RWPE2 (cell line): ENCODE measurements around the gene ALG9.

Source experiments
- ATAC-seq: fragments of 200-7000 bp; cut with Tn5 transposase; 3 replicates; pipeline ENCODE4 v1.9.1; 2021; ENCODE audit warnings: low read depth
- DNase-seq: peaks from one replicate; pipeline ENCODE4 v3.0.0-alpha.2; 2020; ENCODE audit warnings: low spot score
- H3K27ac ChIP-seq: fragments of 450-650 bp; 2 replicates; pipeline ENCODE4 v1.5.1; 2017; ENCODE audit warnings: mild to moderate bottlenecking; ENCODE audit not compliant: poor library complexity, severe bottlenecking
- H3K27me3 ChIP-seq: fragments of 250-450 bp; sonication (Bioruptor Pico); 2 replicates; pipeline ENCODE4 v1.5.1; 2021; ENCODE audit warnings: mild to moderate bottlenecking, moderate library complexity; ENCODE audit not compliant: insufficient read depth, poor library complexity, severe bottlenecking
- H3K36me3 ChIP-seq: fragments of 250-450 bp; sonication (Bioruptor Pico); 2 replicates; pipeline ENCODE4 v1.5.1; 2020; ENCODE audit warnings: low read depth, mild to moderate bottlenecking, moderate library complexity
- H3K4me1 ChIP-seq: fragments of 250-450 bp; sonication (Bioruptor Pico); 2 replicates; pipeline ENCODE4 v1.5.1; 2021; ENCODE audit warnings: mild to moderate bottlenecking, moderate library complexity; ENCODE audit not compliant: insufficient read depth, poor library complexity, severe bottlenecking
- H3K4me3 ChIP-seq: fragments of 250-450 bp; sonication (Bioruptor Pico); 2 replicates; pipeline ENCODE4 v1.5.1; 2021; ENCODE audit warnings: mild to moderate bottlenecking, moderate library complexity; ENCODE audit not compliant: severe bottlenecking
- H3K9me3 ChIP-seq: fragments of 250-450 bp; sonication (Bioruptor Pico); 2 replicates; pipeline ENCODE4 v1.5.1; 2021; ENCODE audit warnings: mild to moderate bottlenecking, moderate library complexity; ENCODE audit not compliant: severe bottlenecking
- TF ChIP-seq, protein P1 (sequence below): fragments of 450-650 bp; IDR thresholded peaks from one replicate; pipeline ENCODE4 v1.5.1; 2017; ENCODE audit warnings: mild to moderate bottlenecking, moderate library complexity; ENCODE audit not compliant: poor library complexity, severe bottlenecking

Gene ALG9

GRCh38 chr11:111759778-111760407 is 111.5 kb downstream of the ALG9 start:
- Histone ChIP-seq H3K9me3 (no peaks in the 10 kb centered on the region), H3K27ac (no peak overlapping the region), H3K4me1 (no peaks in the 10 kb centered on the region), H3K27me3 (no peaks in the 10 kb centered on the region), H3K4me3 (no peak overlapping the region), H3K36me3 (peaks cover 81% of the 10 kb centered on the region)
- no peak for DNase-seq
- TF ChIP-seq, protein P1, sequence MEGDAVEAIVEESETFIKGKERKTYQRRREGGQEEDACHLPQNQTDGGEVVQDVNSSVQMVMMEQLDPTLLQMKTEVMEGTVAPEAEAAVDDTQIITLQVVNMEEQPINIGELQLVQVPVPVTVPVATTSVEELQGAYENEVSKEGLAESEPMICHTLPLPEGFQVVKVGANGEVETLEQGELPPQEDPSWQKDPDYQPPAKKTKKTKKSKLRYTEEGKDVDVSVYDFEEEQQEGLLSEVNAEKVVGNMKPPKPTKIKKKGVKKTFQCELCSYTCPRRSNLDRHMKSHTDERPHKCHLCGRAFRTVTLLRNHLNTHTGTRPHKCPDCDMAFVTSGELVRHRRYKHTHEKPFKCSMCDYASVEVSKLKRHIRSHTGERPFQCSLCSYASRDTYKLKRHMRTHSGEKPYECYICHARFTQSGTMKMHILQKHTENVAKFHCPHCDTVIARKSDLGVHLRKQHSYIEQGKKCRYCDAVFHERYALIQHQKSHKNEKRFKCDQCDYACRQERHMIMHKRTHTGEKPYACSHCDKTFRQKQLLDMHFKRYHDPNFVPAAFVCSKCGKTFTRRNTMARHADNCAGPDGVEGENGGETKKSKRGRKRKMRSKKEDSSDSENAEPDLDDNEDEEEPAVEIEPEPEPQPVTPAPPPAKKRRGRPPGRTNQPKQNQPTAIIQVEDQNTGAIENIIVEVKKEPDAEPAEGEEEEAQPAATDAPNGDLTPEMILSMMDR: no peak
- no peak for ATAC-seq

- no peak overlapping the region for H3K27ac ChIP-seq
- H3K4me3 ChIP-seq: no peak overlapping the region
- no peaks in the 10 kb centered on the region for H3K27me3 ChIP-seq
- ATAC-seq (no peak), DNase-seq (no peak)
- H3K4me1 ChIP-seq: no peaks in the 10 kb centered on the region
- TF ChIP-seq, protein P1: no peak
- no peaks in the 10 kb centered on the region for H3K9me3 ChIP-seq
- H3K36me3 ChIP-seq: peaks cover 85% of the 10 kb centered on the region
These were observed 112.0 kb downstream of the ALG9 start for GRCh38 chr11:111759376-111759775.

GRCh38 chr11:111756097-111756496 is 115.3 kb downstream of the ALG9 start:
- H3K27me3 ChIP-seq: no peaks in the 10 kb centered on the region
- no peaks in the 10 kb centered on the region for H3K4me1 ChIP-seq
- TF ChIP-seq, protein P1: no peak
- no peak overlapping the region for H3K27ac ChIP-seq
- H3K36me3 ChIP-seq: peaks cover 91% of the 10 kb centered on the region
- no peaks in the 10 kb centered on the region for H3K9me3 ChIP-seq
- ATAC-seq (no peak), DNase-seq (no peak)
- no peak overlapping the region for H3K4me3 ChIP-seq

GRCh38 chr11:111749646-111750045 is 121.7 kb downstream of the ALG9 start:
- TF ChIP-seq, protein P1: no peak
- Histone ChIP-seq H3K36me3 (peaks cover 90% of the 10 kb centered on the region), H3K27me3 (no peaks in the 10 kb centered on the region)

GRCh38 chr11:111748035-111748804 is 123.2 kb downstream of the ALG9 start:
- Histone ChIP-seq H3K27me3 (no peaks in the 10 kb centered on the region), H3K27ac (no peak overlapping the region), H3K4me3 (no peak overlapping the region), H3K9me3 (no peaks in the 10 kb centered on the region), H3K36me3 (peaks cover 90% of the 10 kb centered on the region), H3K4me1 (peaks cover 12% of the 10 kb centered on the region)
- TF ChIP-seq, protein P1: no peak
- DNase-seq (no peak), ATAC-seq (no peak)

More at GRCh38 chr11:111749646-111750045, 121.7 kb downstream of the ALG9 start:
- no peak for ATAC-seq
- Histone ChIP-seq H3K27ac (no peak overlapping the region), H3K4me1 (peaks cover 12% of the 10 kb centered on the region), H3K4me3 (no peak overlapping the region), H3K9me3 (no peaks in the 10 kb centered on the region)
- DNase-seq: no peak
